DOHH2 (cell line): ENCODE measurements around the gene OR2T3.
"Not testable (repeated sequence)": the region's sequence is repeated elsewhere in the genome, so short reads cannot be mapped to it uniquely, and the experiment has no call there.

Experiments
- CTCF ChIP-seq: fragments of 200-600 bp; sonication (generic); IDR thresholded peaks from one replicate; pipeline ENCODE4 v1.5.1; 2014; ENCODE audit warnings: antibody characterized with exemption, mild to moderate bottlenecking, low read depth, low read length; ENCODE audit not compliant: poor library complexity, severe bottlenecking
- EZH2phosphoT487 ChIP-seq: fragments of 200-600 bp; sonication (generic); IDR thresholded peaks from 2 replicates; pipeline ENCODE4 v1.6.1; 2017; ENCODE audit warnings: borderline replicate concordance, mild to moderate bottlenecking, antibody characterized with exemption, low read length, moderate library complexity, mixed read lengths

- TF ChIP-seq CTCF, EZH2phosphoT487: not testable (repeated sequence)
Measured at GRCh38 chr1:248433811-248434415, 39.2 kb upstream of the OR2T3 start.
